Stimulated activated CD8-positive, alpha-beta memory T cell treated with anti-CD3 and anti-CD28 coated beads, Interleukin-2, amount 100 ng/mL, for 1 hour (primary cell): ENCODE data around the gene NCOA6.
"Not testable (repeated sequence)": the region's sequence is repeated elsewhere in the genome, so short reads cannot be mapped to it uniquely, and the experiment has no call there.

Source experiments
- DNase-seq, 2 donors: peaks; one replicate each; pipeline ENCODE4 v3.0.0-alpha.2; 2020; ENCODE audit warnings: low read depth in 2 of 2

Gene NCOA6

DNA sequence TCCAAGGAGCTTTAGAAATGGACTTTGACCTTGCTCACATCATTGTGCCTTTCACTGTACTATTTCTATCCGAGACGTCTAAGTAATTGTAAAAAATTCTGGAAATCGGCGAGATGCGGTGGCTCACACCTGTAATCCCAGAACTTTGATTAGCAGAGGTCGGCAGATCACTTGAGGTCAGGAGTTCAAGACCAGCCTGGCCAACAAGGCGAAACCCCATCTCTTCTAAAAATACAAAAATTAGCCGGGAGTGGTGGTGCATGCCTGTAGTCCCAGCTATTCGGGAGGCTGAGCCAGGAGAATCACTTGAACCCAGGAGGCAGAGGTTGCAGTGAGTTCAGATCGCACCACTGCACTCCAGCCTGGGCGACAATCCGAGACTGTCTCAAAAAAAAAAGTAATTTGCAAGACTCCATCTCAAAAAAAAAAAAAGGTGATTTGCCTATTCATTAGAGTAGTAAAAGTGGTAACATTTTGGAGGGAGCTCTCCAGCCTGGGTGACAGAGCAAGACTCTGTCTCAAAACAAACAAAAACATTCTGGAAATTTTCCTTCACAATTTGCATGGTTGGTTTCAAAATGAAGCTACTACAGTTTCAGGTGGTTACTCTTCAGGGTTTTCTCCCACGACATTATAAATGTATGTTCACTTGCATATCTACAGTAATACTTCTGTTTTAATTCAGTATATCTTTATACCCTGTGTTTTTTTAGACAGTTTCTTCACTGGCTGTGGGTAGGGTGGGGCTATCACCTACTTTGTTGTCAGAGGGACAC lies 106.0 kb downstream of the NCOA6 start:
- DNase-seq, result not testable (repeated sequence)

DNA sequence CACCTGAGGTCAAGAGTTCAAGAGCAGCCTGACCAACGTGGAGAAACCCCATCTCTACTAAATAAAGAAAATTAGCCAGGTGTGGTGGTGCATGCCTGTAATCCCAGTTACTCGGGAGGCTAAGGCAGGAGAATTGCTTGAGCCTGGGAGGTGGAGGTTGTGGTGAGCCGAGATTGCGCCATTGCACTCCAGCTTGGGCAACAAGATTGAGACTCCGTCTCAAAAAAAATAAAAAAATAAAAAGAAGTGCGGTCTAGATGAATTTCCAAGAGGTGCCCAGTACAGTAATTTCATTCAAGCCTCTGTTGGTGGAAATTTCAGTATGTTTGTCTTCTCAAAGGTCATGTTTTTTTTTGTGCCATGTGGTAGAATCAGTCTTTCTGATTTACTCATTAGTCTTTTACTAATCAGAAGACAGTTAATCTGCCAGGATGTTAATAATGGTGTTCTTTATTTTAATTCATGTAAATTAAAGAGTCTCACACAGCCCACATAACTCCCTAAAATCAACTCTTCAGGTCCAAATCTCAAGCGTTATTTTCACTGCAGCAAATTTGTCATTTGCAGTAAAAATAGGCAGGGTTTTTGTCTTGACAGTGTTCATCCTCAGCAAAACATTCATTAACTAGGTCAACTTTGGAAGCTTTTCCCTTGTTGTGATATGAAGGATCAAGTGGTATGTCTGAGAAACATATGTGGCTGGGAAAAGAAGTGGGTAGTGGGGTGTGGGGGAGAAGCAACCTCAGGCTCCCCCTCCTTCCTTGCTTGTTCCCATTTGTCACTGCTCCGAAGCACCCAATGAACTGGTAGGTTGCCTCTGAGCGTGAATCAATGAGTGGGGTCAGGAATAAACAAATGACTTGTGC lies 108.0 kb downstream of the NCOA6 start:
- no peak for DNase-seq

DNA sequence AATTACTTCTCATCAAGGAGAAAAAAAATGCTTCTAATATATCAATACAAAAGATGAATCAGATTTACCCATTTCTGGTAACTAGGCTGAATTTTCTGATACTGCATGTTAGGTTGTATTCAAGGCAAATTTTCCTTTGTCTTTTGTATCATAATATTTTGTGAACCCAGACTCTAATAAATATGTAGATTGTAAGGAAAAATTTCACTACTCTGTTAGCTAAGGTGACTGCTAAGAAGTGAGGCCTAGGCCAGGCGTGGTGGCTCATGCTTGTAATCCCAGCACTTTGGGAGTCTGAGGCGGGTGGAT lies 108.6 kb downstream of the NCOA6 start:
- no peak for DNase-seq

DNA sequence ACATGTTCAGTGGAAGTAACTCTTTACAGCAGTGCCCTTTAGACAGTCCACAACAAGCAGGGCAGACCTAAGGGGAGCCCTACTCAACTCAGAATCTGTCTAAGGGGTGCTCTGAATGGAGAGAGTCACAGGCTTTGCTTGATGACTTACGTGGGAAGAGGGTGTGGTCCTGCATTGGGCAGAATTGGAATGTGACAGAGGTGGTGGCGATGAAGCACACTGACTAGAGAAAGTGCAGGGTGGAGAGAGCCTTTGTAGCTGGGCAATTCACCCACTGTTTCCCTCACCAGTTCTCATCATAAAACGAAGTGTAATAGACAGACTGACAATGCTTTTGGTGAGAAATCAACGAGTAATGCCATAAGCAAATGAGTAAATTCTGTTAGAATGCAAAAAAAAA lies 110.1 kb downstream of the NCOA6 start:
- DNase-seq, result no peak

DNA sequence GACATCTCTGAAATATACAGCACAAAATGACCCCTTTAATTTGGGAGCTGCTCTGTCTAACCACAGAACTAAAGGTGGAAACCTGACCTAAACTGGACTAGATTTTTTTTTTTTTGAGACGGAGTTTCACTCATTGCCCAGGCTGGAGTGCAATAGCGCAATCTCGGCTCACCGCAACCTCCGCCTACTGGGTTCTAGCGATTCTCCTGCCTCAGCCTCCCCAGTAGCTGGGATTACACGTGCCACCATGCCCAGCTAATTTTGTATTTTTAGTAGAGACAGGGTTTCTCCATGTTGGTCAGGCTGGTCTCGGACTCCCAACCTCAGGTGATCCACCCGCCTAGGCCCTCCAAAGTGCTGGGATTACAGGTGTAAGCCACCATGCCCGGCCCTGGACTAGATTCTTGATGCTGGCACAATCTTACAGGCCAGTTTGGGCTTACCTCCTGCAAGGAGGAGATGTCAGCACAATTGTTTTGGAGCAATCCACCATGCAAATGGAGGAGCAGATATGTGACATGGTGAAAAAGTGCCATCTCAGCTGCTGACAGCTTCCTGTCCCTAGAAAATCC lies 111.4 kb downstream of the NCOA6 start:
- DNase-seq, result not testable (repeated sequence)

DNA sequence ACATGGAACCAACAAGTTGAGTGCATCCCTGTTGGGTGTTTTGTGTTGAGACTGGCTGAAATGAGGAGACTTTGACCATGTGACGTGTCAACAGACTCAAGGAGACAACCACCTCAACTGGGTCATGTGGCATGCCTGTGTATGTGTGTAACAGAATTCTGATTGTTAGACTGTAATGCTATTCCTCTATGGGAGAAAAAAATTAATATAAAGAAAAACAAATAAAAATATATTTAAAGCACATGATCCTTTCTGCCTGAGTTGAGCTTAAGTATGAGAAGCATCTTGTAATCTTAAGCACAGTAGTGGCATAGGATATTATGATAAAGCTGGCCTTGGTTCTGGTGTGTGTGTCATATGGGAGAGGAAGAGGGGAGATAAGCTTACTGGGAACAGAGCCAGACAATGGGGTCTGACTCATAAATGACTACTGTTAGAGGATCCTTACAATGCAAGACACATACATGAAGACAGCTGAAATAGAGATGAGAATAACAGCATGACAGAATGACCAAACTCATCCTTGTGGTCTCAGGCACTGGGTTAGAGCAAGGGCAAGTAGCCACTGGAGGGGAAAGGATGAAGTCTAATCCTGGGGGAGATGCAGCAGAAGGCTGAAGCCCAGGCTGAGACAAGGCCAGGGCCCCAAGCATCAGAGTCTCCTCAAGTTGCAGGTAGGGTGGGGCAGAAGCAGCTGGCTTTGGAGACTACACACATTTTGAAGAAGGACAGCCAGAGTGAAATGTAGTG lies 112.1 kb downstream of the NCOA6 start:
- no peak for DNase-seq

DNA sequence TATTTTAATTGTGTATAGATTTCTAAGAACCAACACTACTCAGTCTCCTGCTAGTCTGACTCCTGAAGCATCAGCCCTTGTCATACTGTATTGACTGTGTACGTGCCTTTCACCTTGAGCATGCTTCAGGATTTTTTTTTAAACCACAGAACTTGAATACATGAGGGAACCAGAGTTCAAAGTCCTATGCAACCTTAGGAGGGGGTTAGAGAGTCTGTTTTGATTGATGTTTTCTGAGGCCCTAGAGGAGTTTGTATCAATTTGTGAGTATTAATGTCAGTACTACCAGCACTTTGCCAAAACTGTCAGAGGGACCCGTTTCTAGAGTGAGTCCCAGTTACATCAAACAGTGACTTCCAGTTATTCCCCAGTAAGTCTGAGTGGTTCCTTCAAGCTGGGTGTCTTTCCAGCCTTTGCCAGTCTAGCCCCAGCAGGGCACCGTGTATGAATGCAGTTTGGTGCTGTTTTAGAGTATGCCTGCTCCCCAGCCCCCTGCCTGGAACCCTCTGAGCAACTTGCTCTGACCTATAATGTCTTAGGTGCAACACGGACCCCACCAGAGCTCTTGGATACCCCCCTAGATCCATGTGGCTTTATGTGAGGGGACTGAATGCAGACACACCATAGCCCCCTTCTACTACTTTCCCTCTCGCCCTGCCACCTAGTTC lies 112.8 kb downstream of the NCOA6 start:
- DNase-seq, result no peak

DNA sequence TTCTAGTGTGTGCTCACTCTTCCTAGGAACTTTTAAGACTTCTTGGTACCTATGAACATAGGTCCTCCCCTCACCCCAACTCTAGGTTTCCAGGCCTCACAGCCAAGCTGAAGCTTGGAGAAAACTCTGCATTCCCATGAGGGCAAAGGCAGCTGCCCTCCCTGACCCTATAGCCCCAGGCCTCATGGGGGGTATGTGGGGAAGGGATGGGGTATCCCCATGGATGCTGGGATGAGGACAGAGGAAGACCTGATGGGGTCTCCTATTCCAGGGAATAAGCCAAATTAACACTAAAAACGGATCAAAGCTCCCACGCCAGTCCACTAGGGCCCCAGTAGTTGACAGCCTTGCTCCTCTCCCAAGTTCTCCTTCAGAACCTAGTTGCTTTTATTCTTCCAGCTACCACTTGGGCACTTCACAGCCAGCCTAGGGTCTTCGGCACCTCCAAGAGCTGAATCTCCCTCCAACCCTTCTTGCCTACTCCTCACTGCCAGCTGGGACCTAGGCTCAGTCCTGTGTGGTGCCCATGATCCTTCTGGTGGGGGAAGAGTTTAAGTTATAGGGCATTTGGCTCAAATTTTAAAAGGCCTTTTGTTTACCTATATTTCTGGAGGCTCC lies 113.5 kb downstream of the NCOA6 start:
- no peak for DNase-seq

DNA sequence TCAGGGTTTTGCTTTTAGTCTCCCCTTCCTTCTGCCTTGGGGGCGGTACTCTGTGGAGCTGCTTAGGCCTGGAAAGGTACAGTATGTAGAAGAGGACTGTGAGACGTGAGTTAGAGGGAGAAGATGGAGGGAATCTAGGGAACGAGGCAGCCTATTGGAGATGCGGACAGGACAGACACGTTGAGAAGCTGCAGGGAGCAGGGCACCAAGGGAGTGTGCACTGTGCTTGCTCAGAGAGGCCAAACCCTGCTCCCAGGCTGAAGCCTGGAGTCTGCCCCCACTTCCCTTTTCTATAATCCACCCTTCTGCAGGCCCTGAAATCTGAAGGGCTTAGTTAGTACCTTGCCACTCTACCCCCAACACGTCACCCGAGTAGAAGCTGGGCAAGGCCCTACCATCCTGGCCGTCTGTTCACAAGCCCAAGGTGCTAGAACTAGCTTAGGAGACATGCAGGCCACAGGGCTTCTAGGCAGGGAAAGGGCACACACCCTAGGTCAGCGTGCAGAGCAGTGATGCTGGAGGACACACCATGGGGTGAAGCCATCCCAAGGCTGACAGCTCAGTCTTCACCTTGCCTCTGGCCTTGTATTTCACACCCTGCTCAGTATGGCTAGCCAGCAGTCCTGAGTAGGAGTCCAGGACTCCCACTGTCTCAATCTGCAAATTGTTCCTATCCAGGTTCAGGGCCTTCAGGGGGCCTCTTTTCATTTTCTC lies 114.4 kb downstream of the NCOA6 start:
- DNase-seq, result no peak

DNA sequence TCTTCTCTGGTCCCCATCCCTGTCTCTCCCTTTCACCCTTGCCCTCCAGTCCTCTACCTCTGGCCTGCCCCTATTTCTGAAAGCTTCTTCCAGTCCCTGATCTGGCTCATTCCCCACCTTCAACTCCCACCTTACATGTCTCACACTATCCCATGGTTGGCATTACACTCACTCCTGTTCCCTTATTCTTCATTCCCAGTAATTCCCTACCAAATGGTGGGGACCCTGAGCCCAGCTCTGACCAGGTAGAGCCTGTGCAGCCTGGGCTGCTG lies 114.9 kb downstream of the NCOA6 start:
- DNase-seq, result no peak

DNA sequence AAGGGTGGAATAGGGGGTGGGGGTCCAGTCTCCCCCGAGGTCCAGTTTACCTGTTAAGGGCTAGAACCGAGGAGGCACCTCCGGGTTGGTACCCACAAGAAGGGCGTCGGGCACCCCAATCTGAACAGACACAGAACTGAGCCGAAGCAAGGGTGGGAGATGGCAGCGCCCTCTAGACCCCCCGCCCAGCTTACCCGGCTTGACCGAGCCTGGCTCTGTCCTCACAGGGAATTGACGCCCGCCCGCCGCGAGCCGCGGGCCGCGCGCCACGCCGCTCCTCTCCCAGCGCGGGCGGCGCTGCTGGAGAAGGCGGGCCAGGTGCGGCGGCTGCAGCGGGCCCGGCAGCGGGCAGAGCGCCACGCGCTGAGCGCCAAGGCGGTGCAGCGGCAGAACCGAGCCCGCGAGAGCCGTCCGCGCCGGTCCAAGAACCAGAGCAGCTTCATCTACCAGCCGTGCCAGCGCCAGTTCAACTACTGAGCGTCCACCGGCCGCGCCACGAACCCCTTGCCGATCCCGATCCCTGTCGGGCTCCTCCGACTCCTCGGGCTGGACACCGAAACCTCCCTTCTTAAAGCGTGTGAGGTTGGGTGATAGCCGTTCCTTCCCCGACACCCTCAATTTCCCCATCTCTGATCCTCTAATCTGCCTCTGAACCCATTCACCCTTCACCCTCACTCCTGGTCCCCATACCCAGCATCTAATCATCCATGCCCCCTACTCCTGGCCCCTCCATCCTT lies 115.5 kb downstream of the NCOA6 start:
- peak; percentile 30 to 58 for DNase-seq

DNA sequence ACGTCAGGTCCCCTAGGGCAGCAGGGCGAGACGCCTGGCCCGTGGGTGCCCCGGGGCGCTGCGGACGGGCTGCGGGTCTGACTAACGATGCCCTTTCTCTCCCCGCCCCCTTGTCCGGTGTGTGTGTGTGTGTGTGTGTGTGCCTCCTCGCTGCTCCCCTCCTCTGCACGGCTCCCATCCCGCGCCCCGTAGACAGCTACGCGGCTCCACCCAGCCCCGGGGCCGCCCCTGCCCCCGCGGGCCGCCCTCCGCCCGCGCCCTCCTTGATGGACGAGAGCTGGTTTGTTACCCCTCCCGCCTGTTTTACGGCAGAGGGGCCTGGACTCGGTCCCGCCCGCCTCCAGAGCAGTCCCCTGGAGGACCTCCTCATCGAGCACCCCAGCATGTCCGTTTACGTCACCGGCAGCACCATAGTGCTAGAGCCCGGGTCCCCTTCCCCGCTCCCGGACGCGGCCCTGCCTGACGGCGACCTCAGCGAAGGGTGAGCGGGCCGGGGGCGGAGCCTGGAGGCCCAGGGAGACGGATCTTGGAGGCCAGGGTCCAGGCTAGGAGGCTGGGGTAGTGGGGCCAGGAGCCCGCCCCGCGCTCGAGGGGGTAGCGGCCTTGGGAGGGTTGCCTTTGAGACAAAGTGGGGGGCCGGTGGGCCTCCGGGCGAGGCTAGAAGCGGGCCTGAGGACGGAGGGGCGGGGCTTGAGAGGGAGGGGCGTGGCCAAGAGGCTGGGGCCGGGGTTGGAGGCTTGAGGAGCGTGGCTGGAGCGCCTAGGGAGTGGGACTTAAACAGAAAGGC lies 116.2 kb downstream of the NCOA6 start:
- peak; percentile 53 to 63 for DNase-seq

DNA sequence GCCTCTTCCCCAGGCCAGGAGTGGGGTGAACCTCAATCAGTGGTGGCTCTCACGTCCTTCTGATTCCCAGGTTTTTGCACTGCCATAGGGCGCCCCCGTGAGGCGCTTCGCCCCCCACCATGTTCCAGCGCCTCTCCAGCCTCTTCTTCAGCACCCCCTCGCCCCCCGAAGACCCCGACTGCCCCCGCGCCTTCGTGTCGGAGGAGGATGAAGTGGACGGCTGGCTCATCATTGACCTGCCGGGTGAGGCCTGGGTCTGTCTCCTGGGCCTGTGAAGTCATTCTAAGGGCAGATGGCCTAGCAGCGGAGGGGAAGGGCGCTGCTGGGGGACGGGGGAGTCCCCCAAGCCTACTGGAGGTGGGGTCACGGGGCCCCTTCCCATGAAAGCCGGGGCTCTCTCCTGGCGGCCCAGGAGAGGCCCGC lies 116.8 kb downstream of the NCOA6 start:
- peak in 1 of 2 donors; percentile 23 for DNase-seq

DNA sequence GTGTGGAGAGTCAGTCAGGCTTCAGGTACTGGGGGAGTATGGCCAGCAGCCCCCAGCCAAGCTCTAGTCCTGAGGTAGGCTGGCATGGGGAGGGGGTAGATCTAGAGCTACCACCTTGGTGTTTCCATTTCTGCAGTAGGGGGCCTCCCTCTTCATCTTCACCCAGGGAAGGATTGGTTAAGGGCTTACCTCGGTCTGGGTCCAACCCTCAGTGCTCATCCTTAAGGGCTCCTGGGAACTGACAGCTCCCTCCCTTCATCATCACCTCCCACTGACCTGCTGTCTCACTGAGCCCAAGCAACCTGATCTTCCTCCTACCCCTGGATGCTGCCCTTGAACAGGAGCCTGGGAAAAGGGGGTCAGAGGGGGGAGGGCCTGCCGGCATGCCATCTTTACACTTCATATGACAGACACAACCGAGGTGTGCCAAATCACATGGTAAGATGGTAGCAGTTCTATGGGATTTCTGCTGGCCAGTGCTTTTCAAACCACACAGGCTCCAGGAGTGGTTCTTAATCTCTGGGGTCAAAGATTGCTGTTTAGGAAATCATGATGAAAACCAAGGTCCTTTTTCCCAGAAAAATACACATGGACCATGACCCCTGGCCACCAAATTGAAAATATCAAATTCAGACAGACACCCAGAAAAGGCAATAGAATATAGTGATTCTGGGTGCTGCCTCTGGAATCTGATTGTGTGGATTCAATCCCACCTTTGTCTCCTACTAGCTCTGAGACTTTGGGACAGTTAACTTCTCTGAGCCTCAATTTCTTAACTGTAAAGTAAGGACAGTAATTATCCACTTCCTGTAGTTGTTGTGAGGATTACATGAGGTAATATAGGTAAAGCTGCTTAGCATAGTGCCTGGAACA lies 118.3 kb downstream of the NCOA6 start:
- DNase-seq, result no peak

DNA sequence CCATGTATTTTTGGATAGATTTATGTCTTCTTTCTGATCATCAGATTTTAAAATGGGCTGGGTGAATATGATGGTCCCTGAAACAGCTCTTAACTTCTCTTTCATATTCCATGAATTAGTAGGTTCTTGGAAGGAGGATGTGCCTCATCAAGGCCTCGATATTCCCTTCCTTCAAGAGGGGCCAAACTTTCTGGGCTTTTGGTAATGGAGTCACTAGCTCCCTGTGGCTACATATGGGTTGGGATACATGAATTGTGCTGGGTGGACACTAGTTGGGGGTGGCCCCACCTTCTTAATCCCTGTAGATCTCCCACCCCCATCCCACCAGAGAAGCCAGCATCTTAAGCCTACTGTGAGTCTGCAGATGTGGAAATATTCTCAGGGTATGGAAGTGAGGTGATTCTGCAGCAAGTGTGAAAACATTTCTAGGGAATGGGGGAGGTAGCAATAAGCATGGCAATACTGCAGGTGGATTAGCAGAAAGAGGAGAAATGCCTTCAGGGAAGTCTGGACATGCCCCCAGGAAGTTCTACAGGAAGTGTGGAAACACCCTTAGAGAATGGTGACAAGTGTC lies 119.1 kb downstream of the NCOA6 start:
- DNase-seq, result no peak

DNA sequence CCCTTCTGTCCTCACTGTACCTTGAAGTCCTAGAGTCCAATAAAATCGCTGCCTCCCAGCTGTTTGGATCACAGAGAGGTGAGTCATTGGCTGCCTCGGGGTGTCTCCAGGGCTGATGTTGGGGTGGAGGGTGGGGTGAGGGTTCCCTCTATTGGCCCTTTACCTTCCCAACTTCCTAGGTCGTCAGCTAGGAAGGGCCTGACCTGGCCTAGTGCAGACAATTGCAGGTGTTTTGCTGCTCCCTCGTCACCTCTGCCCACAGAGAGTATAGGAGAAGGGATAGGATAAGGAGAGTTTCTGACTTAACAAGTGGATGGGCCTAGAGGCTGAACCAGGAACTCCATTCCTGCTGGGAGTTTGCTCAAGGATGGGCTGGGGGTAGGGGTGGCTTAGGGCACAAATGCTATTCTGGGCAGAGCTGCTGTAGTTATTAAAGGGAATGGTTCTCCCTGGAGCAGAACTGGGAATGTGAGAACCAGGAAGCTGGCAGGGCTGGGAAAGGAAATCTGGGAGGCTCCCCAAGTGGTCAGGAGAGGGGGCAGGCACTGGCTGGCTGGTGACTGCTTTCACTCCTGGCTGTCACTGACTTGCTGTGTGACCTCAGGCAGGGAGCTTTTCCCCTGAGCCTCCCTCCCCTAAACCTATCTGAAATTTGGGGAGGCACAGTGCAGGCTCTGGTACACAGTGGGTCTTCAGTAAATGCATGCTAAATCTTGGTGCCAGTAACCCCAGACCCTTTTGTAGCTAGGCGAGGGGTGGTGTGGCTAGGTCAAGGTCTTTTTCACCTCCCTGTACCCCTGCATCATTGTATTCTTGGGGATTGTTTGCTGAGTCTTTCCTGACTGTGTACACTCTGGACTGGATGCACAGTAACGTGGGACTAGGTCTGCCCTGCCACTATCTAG lies 119.8 kb downstream of the NCOA6 start:
- no peak for DNase-seq

DNA sequence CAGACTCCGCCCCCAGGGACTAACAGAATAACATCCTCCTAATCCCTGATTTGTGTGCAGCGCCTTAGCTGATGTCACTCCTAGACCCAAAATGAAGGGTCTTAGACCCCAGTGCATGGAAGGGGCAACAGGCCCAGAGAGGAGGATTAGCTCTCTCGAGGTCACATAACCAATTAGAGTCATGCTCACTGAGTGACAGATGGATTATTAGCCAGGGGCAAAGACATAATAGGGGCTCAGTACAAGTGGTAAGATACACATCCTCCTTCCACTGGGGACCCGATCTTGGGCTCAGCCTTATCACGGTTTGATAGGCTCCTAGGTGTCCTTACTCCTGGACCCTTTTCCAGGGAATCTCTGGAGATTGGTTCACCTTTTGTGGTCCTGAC lies 120.4 kb downstream of the NCOA6 start:
- no peak for DNase-seq
